Left renal cortex interstitium (tissue), 4 donors: ENCODE data around the gene PNKD. TPM values are rescaled to one million over a fixed set of nuclear protein-coding genes. Genes with fewer than 3 reads are reported as not detected.

Experiments
- DNase-seq, 4 donors: peaks; one replicate each; pipeline ENCODE4 v3.0.0-alpha.2; 2013; ENCODE audit warnings: low read depth in 4 of 4, low spot score in 2 of 4, missing footprints in 1 of 4
- polyA plus RNA-seq, 4 donors: library from polyadenylated mRNA; unstranded; fragments of 120-200 nt; gene quantifications; one replicate each; pipeline ENCODE4 v1.2.1, GENCODE V29; 2013; ENCODE audit not compliant: insufficient read length in 4 of 4

Gene PNKD
- polyA plus RNA-seq, 4 donors = 102 to 133 (median 119) TPM

- DNase-seq = no peak
Observed at GRCh38 chr2:218392891-218393462, 122.7 kb downstream of the PNKD start.

- no peak for DNase-seq
Observed at GRCh38 chr2:218393750-218394290, 123.5 kb downstream of the PNKD start.

GRCh38 chr2:218394298-218395089 lies 124.2 kb downstream of the PNKD start:
- DNase-seq = no peak

DNA sequence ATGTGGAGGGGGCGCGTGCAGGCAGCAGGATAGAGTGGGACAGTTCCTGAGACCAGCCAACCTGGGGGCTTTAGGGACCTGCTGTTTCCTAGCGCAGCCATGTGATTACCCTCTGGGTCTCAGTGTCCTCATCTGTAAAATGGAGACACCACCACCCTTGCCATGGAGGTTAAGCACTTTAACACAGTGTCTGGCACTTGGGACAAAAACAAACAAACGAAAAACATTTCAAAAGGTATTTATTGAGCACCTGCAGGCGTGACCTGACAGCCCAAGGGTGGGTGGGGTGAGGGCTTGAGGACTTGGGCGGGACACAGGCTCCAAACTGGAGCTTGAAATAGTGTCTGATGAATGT lies 124.7 kb downstream of the PNKD start:
- DNase-seq = no peak

DNA sequence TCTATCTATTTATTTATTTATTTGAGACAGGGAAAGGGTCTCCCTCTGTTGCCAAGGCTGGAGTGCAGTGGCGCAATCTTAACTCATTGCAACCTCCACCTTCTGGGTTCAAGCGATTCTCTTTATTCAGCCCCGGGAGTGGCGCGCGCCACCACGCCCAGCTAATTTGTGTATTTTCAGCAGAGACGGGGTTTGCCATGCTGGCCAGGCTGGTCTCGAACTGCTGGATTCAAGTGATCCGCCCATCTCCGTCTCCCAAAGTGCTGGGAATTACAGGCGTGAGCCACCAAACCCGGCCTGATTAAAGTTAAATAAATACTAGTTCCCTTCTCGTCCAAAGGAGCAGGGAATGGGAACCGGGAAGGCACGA lies 125.1 kb downstream of the PNKD start:
- DNase-seq = no peak

DNA sequence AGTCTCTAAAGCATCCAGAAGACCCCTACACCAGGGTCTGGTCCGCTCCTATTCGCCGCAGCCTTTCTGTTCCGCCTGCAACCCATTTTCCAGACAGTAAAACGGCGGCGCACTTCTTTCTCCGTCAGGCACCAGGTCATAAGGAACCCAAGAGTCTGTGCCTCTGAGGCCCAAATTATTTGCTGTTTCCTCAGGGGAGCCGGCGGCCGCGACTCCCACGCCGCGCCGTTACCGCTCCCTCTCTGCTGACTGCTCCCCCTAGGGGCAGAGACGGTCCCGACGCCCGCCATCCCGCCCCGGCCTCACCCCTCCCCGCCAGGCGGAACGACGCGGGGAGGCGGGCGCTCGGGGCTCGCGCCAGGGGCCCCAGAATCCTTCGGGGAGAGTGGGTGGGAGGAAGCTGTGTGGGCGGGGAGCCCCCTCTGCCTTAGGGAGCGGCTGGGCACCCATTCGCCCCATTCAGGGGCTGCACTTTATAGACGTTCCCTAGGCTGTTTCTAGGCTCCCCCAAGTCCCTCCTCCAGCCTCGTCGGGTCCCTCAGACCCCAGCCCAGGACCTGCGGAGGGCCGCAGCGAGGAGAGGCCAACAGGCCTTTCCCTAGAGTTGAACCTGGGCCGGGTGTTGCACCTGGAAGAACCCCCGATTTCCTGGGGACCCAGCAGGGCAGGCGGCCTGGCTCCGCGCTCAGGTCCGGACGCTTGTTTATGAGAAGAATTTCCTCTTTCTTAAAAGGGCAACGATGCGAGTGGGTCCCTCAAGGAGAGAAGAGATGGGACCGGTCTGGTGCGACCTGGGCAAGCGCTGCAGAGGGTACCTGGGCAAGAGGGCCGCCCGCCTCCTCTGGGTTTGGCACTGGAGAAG lies 125.7 kb downstream of the PNKD start:
- DNase-seq = peak; percentile 93 to 98 (median 96)

Other genes with a start within 250 kb of the PNKD start
- under 1 TPM in 2 of 4 donors, not detected in 2; 0.13 to 0.27 TPM for gene RUFY4, start 201.3 kb upstream of the PNKD start, polyA plus RNA-seq
- under 1 TPM; 0.06 to 0.46 (median 0.31) TPM for gene CXCR2, start 144.5 kb upstream of the PNKD start, polyA plus RNA-seq
- under 1 TPM in 2 of 4 donors, not detected in 2; 0.06 to 0.07 TPM for gene CXCR1, start 103.6 kb upstream of the PNKD start, polyA plus RNA-seq
- 100 to 1,000 TPM; 234 to 264 (median 257) TPM for gene ARPC2, start 53.3 kb upstream of the PNKD start, polyA plus RNA-seq
- gene GPBAR1, start 9.5 kb upstream of the PNKD start, polyA plus RNA-seq = 1 to 10 TPM; 1.4 to 3.0 (median 2.0) TPM
- 100 to 1,000 TPM; 127 to 144 (median 131) TPM for gene AAMP, start 382 bp upstream of the PNKD start, polyA plus RNA-seq
- gene TMBIM1, start 22.0 kb downstream of the PNKD start, polyA plus RNA-seq = 100 to 1,000 TPM in 1 of 4 donors, 10 to 100 TPM in 3; 78.9 to 108 (median 85.2) TPM
- gene CATIP, start 86.3 kb downstream of the PNKD start, polyA plus RNA-seq = 1 to 10 TPM; 5.0 to 8.2 (median 5.9) TPM
- gene SLC11A1, start 111.8 kb downstream of the PNKD start, polyA plus RNA-seq = 1 to 10 TPM in 1 of 4 donors, under 1 TPM in 3; 0.68 to 2.4 (median 0.89) TPM
- gene CTDSP1, start 129.3 kb downstream of the PNKD start, polyA plus RNA-seq = 100 to 1,000 TPM; 137 to 190 (median 153) TPM
- 10 to 100 TPM; 18.3 to 31.7 (median 24.9) TPM for gene VIL1, start 148.6 kb downstream of the PNKD start, polyA plus RNA-seq